Heart right ventricle (tissue), 16 donors: Measurements from ENCODE around the gene CMYA5. TPM values are rescaled to one million over a fixed set of nuclear protein-coding genes. Genes with fewer than 3 reads are reported as not detected.

Experiments
- ATAC-seq, 8 donors: fragments of 200-7000 bp; cut with Tn5 transposase; one replicate each; pipeline ENCODE4 v1.9.1; 2020; ENCODE audit warnings: mild to moderate bottlenecking in 8 of 8, moderate library complexity in 8 of 8, moderate number of reproducible peaks in 1 of 8
- DNase-seq, 2 donors: peaks; one replicate each; pipeline ENCODE4 v3.0.0-alpha.2; 2020
- H3K27ac ChIP-seq, 10 donors: fragments of 200-600 bp; sonication (generic) in 2 of 10; one replicate each; pipeline versions ENCODE4 v1.5.0 to v1.8.0; 2020 to 2022; ENCODE audit warnings: mild to moderate bottlenecking in 3 of 10
- H3K27me3 ChIP-seq, 7 donors: fragments of 200-600 bp; one replicate each; pipeline ENCODE4 v1.8.0; 2021 to 2022; ENCODE audit warnings: mild to moderate bottlenecking in 2 of 7
- H3K36me3 ChIP-seq, 9 donors: fragments of 200-600 bp; sonication (generic) in 1 of 9; one replicate each; pipeline versions ENCODE4 v1.5.0 to v1.8.0; 2020 to 2022; ENCODE audit warnings: mild to moderate bottlenecking in 2 of 9
- H3K4me1 ChIP-seq, 9 donors: fragments of 200-600 bp; sonication (generic) in 1 of 9; one replicate each; pipeline versions ENCODE4 v1.5.0 to v1.8.0; 2020 to 2022; ENCODE audit warnings: mild to moderate bottlenecking in 4 of 9
- H3K4me3 ChIP-seq, 10 donors: fragments of 200-600 bp; sonication (generic) in 2 of 10; one replicate each; pipeline versions ENCODE4 v1.5.0 to v1.8.0; 2020 to 2022; ENCODE audit warnings: mild to moderate bottlenecking in 7 of 10, moderate library complexity in 2 of 10
- H3K9me3 ChIP-seq, 11 donors: fragments of 200-600 bp in 10 of 11; sonication (generic) in 2 of 11; one replicate each; pipeline versions ENCODE4 v1.5.0 to v1.8.0; 2013 to 2022; ENCODE audit warnings: mild to moderate bottlenecking in 2 of 11, control low read depth in 1 of 11, moderate library complexity in 1 of 11
- CTCF ChIP-seq, 9 donors: fragments of 200-600 bp; sonication (generic) in 2 of 9; IDR thresholded peaks; one replicate each; pipeline versions ENCODE4 v1.5.0 to v1.8.0; 2021 to 2022; ENCODE audit warnings: antibody characterized with exemption in 9 of 9, mild to moderate bottlenecking in 5 of 9, moderate library complexity in 1 of 9
- WGBS, 2 donors: extraction: QIAGEN DNeasy Blood & Tissue Kit; methylation state at CpG; one replicate each; pipeline ENCODE4 v1.1.7; 2013; ENCODE audit warnings: inconsistent platforms in 1 of 2; 5-methylcytosine and 5-hydroxymethylcytosine counted together
- intact Hi-C, 10 donors: fragments of 100-400 bp; cut with DNase I; formaldehyde crosslinking; loops; one replicate each; pipeline versions ENCODE4 v1.11.1 to v1.14.2; 2022
- polyA plus RNA-seq, 2 donors: library from polyadenylated mRNA; stranded (reverse); fragments of 200-250 nt; gene quantifications; one replicate each; pipeline ENCODE4 v1.2.3, GENCODE V29; 2013
- total RNA-seq, 10 donors: library from RNA; stranded (reverse); fragmentation: NEBNext Ultra II Directional in 3 of 10; extraction: Animal tissue kit (Norgen Biotek cat#: 25700) in 3 of 10; gene quantifications; one replicate each; pipeline versions ENCODE4 v1.2.1 to v1.2.4, GENCODE V29; 2021 to 2023
- donor health status: Arrhythmogenic right ventricular cardiomyopathy.
- donor health status: ischemic (EF 13 %, LVEDD 7.1; RV severe dilation, severe dysfunction).
- donor health status: healthy with polysubstance abuse.
- donor health status: DM: no; HTN: yes; CAD: no.
- donor health status: DM: no; HTN: no; CAD: no.
- donor health status: ischemic (EF 25% LVEDD 6.9; RV normal size, moderate dysfunction).
- donor health status: ischemic (EF 25% LVEDD 5.7; RV mildly dilated, moderate dysfunction).
- donor health status: healthy.
- donor health status: DM: yes; HTN: yes; CAD: no.
- donor health status: Ischemic cardiomyopathy.
- donor health status: ischemic (EF 35%, LVEDD 5.7; RV mildly dilated, moderate dysfunction).
- donor health status: nonischemic (EF 11% LVEDD 7.7; RV severe dilation, severe dysfunction).
- donor health status: DM: yes; HTN: yes; CAD: no.
- donor health status: PGD.
- donor health status: ischemic (EF 29% LVEDD 5.4; RV normal size, mild dysfunction).
- donor health status: nonischemic (EF 23%, LVEDD 6.1; RV moderate dilation, normal function).

CMYA5 gene
- total and polyA plus RNA-seq, 12 donors = 202 to 1,721 (median 979) TPM

- intact Hi-C loops = no loop called here
- DNase-seq = no peak
These were observed 137.6 kb downstream of the CMYA5 start for GRCh38 chr5:79827159-79827629.

DNA sequence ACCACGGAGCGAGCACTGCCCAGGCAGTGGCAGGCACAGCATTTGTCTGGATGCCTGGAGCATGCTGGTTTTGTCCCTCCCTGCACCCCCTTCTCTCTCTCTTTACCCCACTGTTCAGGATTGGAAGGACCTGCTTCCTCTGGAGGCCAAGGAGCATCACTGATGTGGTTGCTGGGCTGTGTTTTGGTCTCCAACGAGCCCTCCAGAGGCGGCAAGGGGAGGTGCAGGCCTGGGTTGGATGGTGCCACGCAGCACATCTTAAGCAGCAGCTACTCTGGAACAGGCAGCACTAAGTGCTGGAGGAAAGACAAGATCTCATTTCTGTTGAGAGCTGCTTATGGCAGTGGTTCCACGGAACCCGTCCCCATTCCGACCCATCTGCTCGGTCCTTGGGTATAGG, 139.6 kb downstream of the CMYA5 start:
- ATAC-seq (peak in 4 of 8 donors; percentile 16 to 38 (median 24)), DNase-seq (no peak)
- intact Hi-C loops = no loop called here
- no peaks in the 10 kb centered on the region for H3K36me3 ChIP-seq
- H3K9me3 ChIP-seq = no peaks in the 10 kb centered on the region
- TF ChIP-seq CTCF (IDR thresholded peaks at IDR 0.05) = peak in 5 of 9 donors; percentile 7 to 30 (median 14)
- no peak overlapping the region for H3K4me3 ChIP-seq
- 71 to 72% methylated on average over 9 of the region's 9 CpGs for WGBS, 2 donors
- H3K4me1 ChIP-seq = peaks cover 0 to 20% (median 12%) of the 10 kb centered on the region in 9 donors
- no peaks in the 10 kb centered on the region for H3K27me3 ChIP-seq
- H3K27ac ChIP-seq = no peak overlapping the region

More at GRCh38 chr5:79827159-79827629, 137.6 kb downstream of the CMYA5 start:
- Histone ChIP-seq H3K27ac (no peak overlapping the region), H3K4me1 (peaks cover 0 to 13% (median 11%) of the 10 kb centered on the region in 9 donors), H3K4me3 (no peak overlapping the region), H3K27me3 (no peaks in the 10 kb centered on the region), H3K36me3 (peaks cover 0 to 3% (median 0%) of the 10 kb centered on the region in 9 donors), H3K9me3 (no peaks in the 10 kb centered on the region)
- WGBS, 2 donors = 96 to 97% methylated on average over 2 of the region's 2 CpGs
- no peak for ATAC-seq
- TF ChIP-seq CTCF (IDR thresholded peaks at IDR 0.05) = no peak

DNA sequence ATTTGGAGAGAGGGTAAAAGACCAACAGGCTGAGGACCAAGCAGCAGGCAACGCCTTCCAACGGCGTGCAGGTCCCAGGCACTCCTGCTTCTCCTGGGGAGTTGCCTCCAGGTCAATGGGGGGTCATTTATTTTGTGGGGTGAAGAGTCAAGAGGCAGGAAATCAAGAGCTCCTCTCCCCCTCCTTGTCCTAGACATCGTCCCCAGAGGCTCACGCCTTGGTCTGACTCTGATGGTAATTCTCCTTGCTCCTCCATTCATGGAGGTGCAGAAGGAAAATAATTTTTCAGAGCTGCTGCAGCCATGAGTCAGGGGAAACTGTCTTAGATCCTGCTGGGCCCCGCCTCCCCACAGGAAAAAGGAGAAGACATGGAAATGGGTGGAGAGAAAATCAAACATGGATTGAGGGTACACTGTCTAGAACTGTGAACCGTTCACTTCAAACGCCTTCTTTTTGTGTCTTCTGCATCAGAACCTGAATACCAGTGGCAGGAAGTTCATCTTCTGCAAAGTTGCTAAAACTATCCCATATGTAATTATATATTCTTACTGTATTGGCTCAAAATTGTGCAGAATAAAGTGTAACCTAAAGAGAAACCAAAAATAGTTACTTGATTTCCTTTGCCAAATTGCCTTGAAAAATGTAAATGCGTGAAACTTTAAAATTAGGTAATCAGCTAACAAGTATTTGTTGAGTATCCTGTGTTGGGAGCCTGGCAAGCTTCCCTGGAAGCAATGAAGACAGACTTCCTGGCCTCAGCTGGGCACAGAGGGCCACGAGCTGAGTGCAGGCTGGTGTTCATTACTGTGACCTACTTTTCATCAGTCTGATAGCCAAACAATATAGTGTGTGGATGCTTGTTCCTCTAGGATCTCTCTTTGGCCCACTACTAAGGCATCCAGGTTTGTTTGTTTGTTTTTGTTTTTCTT, 142.0 kb downstream of the CMYA5 start:
- intact Hi-C loops = no loop called here
- Histone ChIP-seq H3K4me3 (no peak overlapping the region), H3K9me3 (no peaks in the 10 kb centered on the region), H3K27ac (peak overlapping the region in 3 of 10 donors; percentile 5 to 35 (median 25)), H3K4me1 (peaks cover 0 to 30% (median 16%) of the 10 kb centered on the region in 9 donors), H3K36me3 (no peaks in the 10 kb centered on the region), H3K27me3 (no peaks in the 10 kb centered on the region)
- 60 to 63% methylated on average over 10 of the region's 10 CpGs for WGBS, 2 donors
- no peak for TF ChIP-seq CTCF (IDR thresholded peaks at IDR 0.05)
- ATAC-seq (peak in 5 of 8 donors; percentile 28 to 62 (median 41)), DNase-seq (no peak)

GRCh38 chr5:79832911-79833310, 143.3 kb downstream of the CMYA5 start:
- TF ChIP-seq CTCF (IDR thresholded peaks at IDR 0.05) = no peak
- Histone ChIP-seq H3K27ac (no peak overlapping the region), H3K9me3 (no peaks in the 10 kb centered on the region), H3K36me3 (no peaks in the 10 kb centered on the region), H3K4me1 (peaks cover 0 to 33% (median 22%) of the 10 kb centered on the region in 9 donors), H3K27me3 (no peaks in the 10 kb centered on the region), H3K4me3 (no peak overlapping the region)
- 93 to 96% methylated on average over 4 of the region's 4 CpGs for WGBS, 2 donors
- ATAC-seq (no peak), DNase-seq (no peak)
- intact Hi-C loops = no loop called here
